ENCODE results near the gene MAP2K4.

The MAP2K4 gene

DNA sequence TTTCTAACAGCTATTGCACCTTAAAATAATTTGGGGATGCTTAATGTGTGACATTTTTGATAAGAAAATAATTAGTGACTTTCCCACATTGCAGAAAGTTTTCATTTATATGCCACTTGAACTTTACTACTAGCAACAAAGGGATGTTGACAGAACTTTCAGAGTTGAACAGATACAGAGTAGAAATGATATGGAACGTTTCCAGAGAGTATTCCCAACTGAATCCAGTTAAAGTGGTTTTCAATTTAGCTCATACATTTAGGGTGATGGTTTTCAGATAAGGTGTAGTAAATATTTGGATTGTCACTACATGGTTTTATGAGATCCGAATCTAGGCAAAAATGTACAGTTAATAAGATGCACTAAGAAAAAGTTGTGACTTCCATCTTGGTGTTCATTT lies 17.3 kb downstream of the MAP2K4 start:
- DNase-seq (ENCODE audit: low read depth in 2 of 2), result no peak

DNA sequence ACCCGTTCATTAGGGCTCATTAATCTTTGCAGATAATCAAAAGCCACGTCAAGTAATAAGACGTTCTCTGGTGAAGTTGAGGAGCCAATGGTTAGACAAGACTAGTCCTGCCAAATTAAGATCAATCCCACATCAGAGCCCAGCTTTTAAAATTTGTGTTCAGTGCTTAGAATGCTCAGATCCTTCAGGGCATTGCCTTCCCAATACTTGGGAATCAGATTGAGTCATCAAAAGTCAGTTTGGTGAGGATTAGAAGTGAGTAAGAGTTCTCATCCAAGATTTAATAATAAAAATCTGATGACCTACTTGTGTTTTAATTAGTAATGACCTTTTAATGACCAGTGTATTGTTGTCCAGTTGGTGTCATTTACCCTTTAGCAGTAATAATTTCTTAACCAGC lies 19.8 kb downstream of the MAP2K4 start:
- DNase-seq (ENCODE audit: low read depth in 2 of 2), result no peak

DNA sequence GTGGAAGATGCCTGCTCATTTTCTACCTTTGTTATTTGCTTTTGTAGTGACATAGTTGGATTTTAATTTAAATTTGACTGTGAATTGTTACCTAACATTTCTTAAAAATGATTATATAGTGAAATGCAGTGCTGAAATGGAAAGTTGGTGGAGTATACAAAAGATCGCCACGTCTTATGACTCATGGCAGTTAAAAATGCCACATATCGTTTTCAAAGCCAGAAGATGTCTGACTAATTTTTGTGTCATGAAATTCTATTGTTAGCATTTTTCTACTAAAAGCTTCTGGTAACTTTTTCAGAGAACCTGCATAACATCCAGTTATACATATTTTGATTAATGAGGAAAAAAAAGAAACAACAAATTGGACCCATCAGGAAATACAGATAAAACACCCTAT lies 20.6 kb downstream of the MAP2K4 start:
- DNase-seq (ENCODE audit: low read depth in 2 of 2), result no peak

DNA sequence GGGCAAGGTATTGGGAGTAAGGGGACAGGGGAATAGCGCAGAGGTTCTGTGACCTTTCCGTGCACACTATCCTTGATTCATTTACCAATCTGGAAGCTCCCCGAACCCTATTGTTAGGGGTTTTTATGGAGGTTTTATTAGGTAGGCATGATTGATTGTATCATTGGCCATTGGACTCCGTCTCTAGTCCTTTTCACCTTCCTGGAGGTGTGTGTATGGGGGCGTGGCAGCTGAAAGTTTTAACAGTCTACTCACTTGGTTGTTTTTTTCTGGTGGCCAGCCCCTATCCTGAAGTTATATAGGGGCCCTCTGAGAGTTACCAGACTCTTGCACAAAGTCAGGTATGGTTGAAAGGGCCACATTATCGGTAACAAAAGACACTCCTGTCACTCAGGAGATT lies 23.0 kb downstream of the MAP2K4 start:
- no peak for DNase-seq (ENCODE audit: low read depth in 2 of 2)

DNA sequence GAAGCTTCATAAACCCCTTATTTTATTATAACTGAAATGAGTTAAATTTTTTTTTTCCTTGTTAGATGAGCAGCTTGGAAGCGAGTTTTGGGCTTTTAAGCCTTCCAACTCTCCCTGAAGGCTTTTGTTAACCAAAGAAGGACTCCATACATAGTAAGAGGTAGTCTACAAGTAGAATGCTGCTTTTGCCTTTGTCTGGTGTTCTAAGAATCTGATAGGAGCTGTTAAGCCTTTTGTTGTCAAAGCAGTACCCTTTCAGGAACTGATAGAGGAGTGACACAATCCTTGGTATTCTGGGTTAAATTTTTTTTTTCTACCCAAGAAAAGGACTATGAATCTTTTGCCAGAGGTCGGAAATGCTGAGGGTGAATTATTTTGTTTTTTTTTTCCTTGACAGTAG lies 26.1 kb downstream of the MAP2K4 start:
- DNase-seq (ENCODE audit: low read depth in 2 of 2), result no peak

DNA sequence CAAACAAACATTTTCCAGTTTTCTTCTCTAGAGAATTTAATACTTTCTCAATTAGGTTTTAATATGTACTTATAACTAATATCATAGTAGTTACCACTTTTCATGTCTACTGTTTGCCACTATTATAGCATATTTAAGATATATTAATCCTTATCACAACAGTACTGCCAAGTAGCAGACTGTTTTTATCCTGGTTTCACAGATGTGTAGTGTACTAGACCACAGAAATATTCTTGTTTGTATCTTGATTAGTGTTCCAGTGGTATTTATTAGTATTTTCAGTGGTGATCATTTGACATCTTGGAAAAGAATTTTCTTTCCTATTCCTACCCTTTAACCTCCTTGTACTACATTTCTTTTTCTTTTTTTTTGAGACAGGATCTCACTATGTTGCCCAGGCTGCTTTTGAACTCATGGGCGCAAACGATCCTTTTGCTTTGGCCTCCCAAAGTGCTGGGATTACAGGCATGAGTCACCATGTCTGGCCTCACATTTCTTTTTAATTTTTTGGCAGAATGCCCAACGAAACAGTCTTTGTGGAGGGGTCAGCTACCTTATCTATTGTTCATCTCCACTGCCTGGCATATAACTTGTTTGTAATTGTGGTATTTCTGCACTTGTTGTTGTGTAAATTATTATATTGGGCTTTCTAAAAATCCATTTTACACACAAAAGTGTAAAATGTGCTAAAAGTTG lies 27.2 kb downstream of the MAP2K4 start:
- no peak for DNase-seq (ENCODE audit: low read depth in 2 of 2)

DNA sequence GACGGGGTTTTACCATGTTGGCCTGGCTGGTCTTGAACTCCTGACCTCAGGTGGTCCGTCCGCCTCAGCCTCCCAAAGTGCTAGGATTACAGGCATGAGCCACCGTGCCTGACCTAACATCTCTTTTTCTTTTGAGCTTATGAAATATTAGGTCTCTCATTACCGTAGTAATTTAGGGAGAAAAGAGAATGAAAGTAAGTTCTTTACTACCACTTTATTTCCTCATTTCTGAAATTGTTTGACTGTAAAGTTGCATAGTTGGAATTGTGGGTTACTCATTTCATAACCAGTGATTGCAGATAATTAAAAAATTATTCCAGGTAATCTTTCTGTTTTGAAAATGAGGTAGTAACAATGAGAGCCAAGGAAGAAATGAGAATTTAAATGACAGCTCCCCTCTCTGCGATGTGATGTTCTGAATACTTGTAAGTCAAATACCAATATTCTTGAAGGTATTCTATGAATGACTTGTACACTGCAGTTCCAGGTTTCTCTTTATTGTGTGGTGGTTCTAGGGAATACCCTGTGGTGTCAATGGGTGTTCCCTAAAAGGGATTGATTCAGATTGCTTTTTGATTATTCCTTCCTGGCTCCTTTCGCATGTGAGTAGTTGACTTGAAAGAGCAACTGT lies 28.3 kb downstream of the MAP2K4 start:
- no peak for DNase-seq (ENCODE audit: low read depth in 2 of 2)

DNA sequence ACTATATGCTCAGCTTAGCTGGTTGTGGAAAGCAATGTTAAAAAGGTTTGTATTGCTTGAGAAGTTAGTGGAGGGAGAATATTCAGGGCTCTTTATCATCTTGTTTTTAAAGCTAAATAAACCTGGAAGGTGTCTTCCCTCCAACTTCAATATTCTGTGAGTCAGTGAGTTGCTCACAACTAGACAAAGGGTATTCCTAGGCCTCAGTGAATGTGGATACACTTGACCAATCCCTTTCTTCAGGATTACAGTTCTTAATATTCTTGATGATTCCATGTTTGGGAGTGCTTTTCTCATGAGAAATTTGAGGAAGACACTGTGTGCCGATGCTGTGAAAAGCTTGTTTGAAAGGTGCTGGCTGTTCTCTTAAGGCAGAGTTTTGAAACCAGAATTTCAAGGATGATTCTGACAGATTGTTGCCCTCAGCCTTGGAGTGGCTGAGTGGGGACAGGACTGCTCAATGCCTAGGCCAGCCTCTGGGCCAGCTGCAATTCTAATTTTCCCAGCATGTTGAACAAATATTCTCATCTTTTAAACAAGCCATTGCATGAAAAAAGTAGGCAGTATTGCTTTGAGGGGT lies 30.1 kb downstream of the MAP2K4 start:
- no peak for DNase-seq (ENCODE audit: low read depth in 2 of 2)

DNA sequence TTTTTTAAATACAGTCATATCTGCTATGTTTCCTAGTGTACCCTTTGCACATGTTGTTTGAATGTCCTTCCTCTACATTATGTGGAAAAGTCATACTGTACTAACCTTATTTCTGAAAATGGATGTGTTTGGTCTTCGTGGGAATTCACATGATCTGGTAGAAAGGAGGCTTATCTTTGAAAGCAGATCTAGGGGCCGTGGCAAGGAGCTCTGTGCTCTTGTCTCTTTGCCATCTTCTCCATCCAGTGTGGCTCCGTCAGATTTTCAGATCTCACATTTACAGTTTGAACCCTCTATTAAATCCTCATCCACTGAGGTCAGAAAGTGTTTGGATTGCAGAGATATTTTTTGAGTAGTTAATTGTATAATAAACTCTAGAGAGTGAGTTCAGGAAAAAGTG lies 32.9 kb downstream of the MAP2K4 start:
- DNase-seq (ENCODE audit: low read depth in 2 of 2), result no peak

DNA sequence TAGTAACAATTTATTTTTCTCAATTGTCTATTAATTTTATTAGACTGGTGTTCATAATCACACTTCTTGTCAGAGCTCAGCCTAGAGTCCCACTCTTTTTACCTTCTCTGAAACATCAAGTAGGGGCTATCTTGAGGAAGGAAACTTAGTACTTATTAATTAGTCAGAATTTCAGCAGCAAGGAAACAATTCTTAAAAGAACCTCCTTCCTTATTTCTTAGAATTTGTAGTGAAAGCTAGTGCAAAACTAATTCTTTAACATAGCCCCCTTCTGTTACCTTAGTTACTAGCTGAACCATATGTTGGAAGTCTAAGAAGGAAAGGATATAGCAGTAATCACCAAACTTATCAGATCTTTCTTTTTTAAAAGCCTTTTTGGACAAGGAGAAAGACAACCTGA lies 35.2 kb downstream of the MAP2K4 start:
- DNase-seq (ENCODE audit: low read depth in 2 of 2), result no peak

DNA sequence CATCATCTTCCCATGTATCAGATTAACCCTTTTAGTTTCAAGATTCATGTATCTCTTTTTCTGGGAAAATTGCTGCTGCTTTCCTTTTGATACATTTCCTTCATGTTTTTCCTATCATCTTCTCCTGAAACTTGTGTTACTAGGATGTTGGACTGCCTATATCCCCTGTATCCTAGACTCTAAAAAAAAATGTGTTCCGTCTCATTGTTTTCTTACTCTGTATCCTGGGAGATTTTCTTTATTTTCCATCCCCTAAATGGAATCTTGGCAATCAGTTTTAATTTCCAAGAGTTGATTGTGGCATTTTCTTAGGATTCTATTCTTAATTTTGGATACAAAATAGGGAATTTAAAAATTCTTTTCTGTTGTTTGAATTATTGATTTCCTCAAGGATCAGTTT lies 36.8 kb downstream of the MAP2K4 start:
- no peak for DNase-seq (ENCODE audit: low read depth in 2 of 2)

DNA sequence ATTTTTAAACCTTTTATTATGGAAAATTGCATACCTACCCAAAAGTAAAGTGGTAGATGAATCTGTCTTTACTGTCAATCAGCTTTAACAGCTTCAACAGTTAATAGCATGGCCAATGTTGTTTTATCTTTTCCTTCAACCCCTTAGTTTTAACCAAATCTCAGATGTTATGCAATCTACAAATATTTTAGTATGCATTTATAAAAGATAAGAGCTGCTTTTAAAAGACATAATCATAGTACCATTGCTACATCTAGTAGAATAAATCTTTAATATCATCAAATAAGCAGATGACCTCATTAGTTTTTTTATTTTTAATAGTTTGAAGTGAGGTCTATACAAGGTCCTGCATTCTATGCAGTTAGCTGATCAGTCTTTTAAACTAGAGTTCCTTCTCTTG lies 37.9 kb downstream of the MAP2K4 start:
- DNase-seq (ENCODE audit: low read depth in 2 of 2), result no peak

DNA sequence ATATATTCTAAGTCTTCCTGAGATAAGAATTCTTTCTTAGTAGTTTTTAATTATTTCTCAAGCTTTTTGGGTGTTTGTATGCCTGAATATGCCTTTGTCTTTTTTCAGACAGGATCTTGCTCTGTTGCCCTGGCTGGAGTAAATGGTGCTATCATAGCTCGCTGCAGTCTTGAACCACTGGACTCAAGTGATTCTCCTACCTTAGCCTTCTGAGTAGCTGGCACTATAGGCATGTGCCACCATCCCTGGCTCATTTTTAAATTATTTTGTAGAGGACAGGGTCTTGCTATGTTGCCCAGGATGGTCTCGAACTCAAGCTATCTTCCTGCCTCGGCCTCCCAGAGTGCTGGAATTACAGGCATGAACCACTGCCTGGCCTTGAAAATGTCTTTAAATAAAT lies 41.6 kb downstream of the MAP2K4 start:
- no peak for DNase-seq (ENCODE audit: low read depth in 2 of 2)

DNA sequence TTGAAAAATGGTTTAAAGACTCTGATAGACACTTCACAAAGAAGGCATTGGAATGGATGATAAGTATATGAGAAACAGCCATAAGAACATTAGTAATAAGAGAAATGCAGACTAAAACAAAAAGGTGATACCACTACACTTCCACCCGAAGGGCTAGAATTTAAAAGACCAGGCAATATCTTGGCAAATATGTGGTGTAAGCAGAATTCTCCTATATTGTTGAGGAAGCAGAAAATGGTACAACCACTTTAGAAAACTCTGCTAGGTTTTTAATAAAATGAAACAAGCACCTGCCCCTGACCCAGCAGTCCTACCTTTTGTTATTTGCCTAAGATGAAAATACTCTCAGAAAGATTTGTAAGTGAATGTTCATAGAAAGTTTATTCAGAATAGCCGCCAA lies 43.7 kb downstream of the MAP2K4 start:
- DNase-seq (ENCODE audit: low read depth in 2 of 2), result no peak

DNA sequence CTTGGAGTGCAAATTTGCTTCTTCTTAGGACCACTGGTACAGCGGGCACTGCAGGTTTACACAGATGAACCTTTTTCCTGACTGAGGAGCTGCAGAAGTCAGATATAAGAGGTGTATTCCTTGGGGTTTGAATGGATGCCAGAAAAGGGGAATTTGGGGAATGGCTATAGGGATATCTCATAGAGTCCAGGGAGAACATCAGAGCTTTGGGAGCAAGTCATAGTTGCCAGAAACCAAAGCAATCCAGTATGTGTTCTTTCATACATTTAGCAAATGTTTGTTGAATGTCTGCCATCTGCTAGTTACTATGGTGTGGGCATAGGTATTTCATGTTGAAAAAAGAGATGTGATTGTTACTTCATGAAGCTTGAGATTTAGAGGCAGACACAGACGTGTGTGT lies 46.8 kb downstream of the MAP2K4 start:
- no peak for DNase-seq (ENCODE audit: low read depth in 2 of 2)

DNA sequence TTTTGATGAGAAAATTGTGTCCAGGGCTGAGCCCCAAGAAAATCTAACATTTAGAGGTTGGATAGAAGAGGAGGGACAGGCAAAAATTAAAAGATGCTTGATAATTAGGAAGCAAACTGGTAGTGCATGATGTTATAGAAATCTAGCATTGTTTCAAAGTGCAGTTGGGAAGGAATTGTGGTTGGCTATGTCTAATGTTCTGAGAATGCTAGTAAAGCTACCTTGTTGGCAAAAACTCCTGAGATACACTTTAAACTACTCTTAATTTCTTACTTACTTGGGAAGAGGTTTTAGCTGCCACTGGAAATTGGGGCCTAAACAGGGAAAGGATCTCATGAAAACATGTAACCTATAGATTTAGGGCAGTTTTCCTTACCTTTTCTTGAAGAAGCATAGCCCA lies 48.3 kb downstream of the MAP2K4 start:
- DNase-seq (ENCODE audit: low read depth in 2 of 2), result no peak

DNA sequence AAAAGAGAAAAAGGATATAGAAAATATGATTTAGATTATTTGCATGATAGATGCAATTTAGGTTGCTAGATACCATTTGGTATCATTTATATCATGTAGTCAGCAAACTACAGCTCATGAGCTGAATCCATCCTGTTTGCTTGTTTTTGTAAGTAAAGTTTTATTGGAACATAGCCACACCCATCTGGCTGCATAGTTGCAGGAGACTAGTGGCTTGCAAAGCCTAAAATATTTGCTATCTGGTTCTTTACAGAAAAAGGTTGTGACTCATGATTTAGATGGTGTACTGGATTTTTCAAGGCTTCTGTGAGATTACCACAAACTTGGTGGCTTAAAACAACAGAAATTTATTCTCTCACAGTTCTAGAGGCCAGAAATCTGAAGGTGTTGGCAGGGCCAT lies 49.9 kb downstream of the MAP2K4 start:
- no peak for DNase-seq (ENCODE audit: low read depth in 2 of 2)

DNA sequence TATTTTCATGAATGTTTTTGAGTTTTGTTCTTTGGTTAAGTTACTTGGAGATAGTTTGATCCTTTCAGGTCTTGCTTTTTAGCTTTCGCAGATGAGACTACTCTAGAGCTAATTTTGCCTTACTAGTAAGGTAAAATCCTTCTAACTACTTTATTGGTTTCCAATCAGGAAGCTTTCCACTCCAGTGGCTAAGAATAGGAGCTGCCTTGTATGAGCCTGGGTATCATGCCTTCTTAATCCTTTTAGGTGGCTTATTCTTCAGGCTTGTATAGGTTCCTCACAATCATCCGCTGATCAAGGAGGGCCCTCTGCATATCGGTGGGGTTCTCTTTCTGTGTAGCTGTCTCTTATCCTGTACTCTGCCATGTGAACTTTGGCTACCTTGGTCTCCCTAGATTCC lies 53.7 kb downstream of the MAP2K4 start:
- DNase-seq (ENCODE audit: low read depth in 2 of 2), result no peak

DNA sequence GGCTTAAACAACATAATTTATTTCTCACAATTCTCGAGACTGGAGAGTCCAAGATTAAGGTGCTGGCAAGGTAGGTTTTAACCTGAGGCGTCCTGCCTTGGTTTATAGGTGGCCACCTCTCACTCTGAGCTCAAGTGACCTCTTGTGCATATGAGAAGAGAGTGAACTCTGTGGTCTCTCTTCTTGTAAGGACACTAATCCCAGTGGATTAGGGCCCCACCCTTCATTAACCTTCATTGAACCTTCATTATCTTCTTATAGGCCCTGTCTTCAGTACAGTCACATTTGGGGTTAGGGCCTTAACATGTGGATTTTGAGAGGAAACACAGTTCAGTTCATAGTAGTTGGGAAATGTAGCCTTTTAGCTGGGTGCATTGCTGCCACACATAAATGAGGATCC lies 57.1 kb downstream of the MAP2K4 start:
- DNase-seq (ENCODE audit: low read depth in 2 of 2), result no peak

DNA sequence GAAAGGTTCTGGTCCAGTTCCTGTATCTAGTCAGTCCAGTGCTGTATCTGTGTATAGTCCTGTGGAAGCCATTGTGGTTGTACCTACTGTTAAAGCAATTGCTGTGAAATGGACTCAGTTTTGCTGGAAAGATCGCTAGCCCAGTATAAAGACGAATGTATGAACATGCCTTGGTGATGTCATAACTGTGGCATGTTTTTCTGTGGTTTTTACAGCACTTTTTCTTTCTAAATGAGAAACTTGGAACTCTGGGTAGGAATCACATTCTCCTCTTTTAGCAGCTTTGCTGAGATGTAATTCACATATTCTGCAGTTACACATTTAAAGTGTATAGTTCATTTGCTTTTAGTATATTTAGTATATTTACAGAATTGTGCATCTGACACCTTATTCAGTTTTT lies 58.1 kb downstream of the MAP2K4 start:
- no peak for DNase-seq (ENCODE audit: low read depth in 2 of 2)

DNA sequence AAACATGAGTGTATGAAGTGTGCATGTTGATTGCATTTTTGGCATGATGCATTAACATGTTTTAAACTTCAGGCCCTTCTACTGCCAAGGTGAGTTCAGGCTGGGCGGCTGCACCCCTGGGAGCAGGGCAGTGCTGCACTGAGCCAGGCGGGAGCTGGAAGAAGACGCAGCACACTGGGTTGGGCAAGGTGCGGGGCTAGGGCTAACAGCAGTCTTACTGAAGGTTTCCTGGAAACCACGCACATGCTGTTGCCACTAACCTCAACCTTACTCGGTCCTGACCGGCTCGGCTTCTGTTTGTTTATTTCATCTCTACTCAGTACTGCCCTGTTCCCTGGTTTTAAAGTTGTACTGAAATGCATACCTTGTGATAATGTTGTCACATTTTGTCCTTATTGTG lies 61.0 kb downstream of the MAP2K4 start:
- DNase-seq (ENCODE audit: low read depth in 2 of 2), result no peak

DNA sequence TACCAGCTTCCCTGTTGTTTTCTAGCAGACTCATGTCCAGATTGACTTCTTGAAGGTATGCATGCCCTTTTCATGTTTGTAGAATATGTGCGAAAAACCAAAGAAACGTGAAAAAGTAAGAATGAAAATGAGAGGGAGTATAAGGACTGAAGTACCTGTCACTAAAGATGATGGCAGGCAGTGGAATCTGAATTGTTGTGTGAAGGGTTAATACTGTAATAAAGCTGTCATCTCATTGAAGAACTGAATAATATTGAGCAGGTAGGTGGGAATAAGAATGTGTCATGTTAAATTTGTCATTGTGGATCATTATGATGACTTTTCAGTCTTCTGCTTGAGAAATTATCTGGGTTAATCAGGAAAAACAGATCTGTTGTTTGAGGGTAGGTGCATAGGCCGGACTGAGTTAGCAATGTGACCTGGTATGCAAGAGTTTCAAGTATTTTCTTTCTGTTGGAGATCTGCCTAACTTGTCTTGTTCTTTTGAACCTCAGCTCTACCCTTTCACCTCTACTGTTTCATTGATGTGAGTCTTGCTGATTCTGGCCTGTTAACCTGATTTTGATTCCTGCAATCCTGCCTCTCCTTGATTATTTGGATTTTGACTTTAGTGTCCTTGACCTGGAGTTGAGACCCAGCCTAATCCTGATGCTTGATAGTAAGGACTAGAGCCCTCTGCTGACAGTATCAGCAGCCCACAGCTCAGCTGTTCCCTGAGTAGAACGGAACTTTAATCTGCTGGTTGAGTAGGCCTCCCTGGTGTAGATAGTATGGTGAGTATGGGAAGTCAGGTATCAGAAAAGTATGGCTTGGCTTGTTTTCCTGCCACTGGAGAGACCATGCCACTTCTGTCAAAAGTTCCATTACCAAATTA lies 64.6 kb downstream of the MAP2K4 start:
- DNase-seq (ENCODE audit: low read depth in 2 of 2), result no peak

DNA sequence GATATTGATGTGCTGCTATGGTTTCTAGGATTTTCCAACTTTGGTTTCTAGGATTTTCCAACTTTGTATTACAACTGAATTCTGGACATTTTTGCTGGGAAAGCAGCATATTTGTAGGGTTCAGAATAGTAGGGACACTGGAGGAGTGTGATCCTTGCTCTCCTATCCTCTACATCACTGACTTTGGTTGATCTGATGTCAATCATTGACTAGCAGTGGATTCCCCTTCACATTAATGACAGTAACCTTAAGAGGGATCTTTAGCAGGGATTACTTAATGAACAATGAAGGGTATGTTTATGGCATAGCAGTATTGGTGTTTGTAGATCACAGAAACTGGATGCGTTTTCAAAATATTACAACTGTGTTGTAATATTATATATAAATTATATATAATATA lies 67.4 kb downstream of the MAP2K4 start:
- DNase-seq (ENCODE audit: low read depth in 2 of 2), result no peak

All from stimulated activated CD8-positive, alpha-beta memory T cell treated with anti-CD3 and anti-CD28 coated beads, Interleukin-2, amount 100 ng/mL, for 1 hour (primary cell).